Activated CD4-positive, alpha-beta memory T cell treated with anti-CD3 and anti-CD28 coated beads, Interleukin-2, amount 10 ng/mL, durations not matched to agents 7 days and 5 days (primary cell): Measurements from ENCODE around the gene LLGL2. TPM values are rescaled to one million over a fixed set of nuclear protein-coding genes. Genes with fewer than 3 reads are reported as not detected.

Experiments used
- CTCF ChIA-PET: fragments of 350-600 bp; sonication (Branson Sonifier 250); formaldehyde crosslinking; loops from one replicate; lab custom pipeline; 2021; ENCODE audit warnings: antibody characterized with exemption, inconsistent platforms; lab: Charles Lee
- POLR2A ChIA-PET: fragments of 350-600 bp; sonication (Branson Sonifier 250); formaldehyde crosslinking; loops from one replicate; lab custom pipeline; 2021; ENCODE audit warnings: antibody characterized with exemption; lab: Charles Lee
- DNase-seq: peaks from one replicate; pipeline ENCODE4 v3.0.0-alpha.2; 2020
- H3K27ac Mint-ChIP-seq: one replicate; pipeline ENCODE4 v1.8.0; 2021; ENCODE audit warnings: mild to moderate bottlenecking, mixed read lengths
- H3K27me3 Mint-ChIP-seq: one replicate; pipeline ENCODE4 v1.8.0; 2021; ENCODE audit warnings: mixed read lengths
- H3K36me3 Mint-ChIP-seq: one replicate; pipeline ENCODE4 v1.8.0; 2021; ENCODE audit warnings: low read depth, mixed read lengths
- H3K4me1 Mint-ChIP-seq: one replicate; pipeline ENCODE4 v1.8.0; 2021; ENCODE audit warnings: mixed read lengths
- H3K4me3 Mint-ChIP-seq: one replicate; pipeline ENCODE4 v1.8.0; 2021; ENCODE audit warnings: mild to moderate bottlenecking, mixed read lengths
- H3K9me3 Mint-ChIP-seq: one replicate; pipeline ENCODE4 v1.8.0; 2021; ENCODE audit warnings: mixed read lengths
- total RNA-seq, 2 experiments: library from RNA; stranded (reverse); gene quantifications; one replicate each; pipeline ENCODE4 v1.2.3, GENCODE V29; 2021

Gene LLGL2
- total RNA-seq, 2 experiments from 2014 or later = 25.9 to 27.8 TPM

- ChIA-PET CTCF (interaction anchor here (1.4 to 5.2 kb wide), 7 partner anchors 12 to 151 kb away, joined by 3 to 38 read pairs (median 8); partner anchors contain the start of gene SMIM5), POLR2A (no interaction called here)
- no peak for DNase-seq
- Mint-ChIP-seq H3K4me3 (no peak overlapping the region), H3K4me1 (peaks cover 8% of the 10 kb centered on the region), H3K9me3 (no peaks in the 10 kb centered on the region), H3K36me3 (no peaks in the 10 kb centered on the region), H3K27me3 (no peaks in the 10 kb centered on the region), H3K27ac (no peak overlapping the region)
Observed at GRCh38 chr17:75602644-75603043, 77.1 kb downstream of the LLGL2 start.

GRCh38 chr17:75603123-75603522 lies 77.6 kb downstream of the LLGL2 start:
- Mint-ChIP-seq H3K4me3 (no peak overlapping the region), H3K4me1 (peaks cover 10% of the 10 kb centered on the region), H3K36me3 (no peaks in the 10 kb centered on the region), H3K27ac (no peak overlapping the region), H3K27me3 (no peaks in the 10 kb centered on the region), H3K9me3 (no peaks in the 10 kb centered on the region)
- ChIA-PET POLR2A (no interaction called here), CTCF (interaction anchor here (1.5 to 5.2 kb wide), 3 partner anchors 12 to 150 kb away, joined by 3 to 38 read pairs (median 5); no protein-coding TSS in a partner anchor)
- DNase-seq = no peak

GRCh38 chr17:75604034-75604695 lies 78.7 kb downstream of the LLGL2 start:
- ChIA-PET CTCF (interaction anchor here (0.5 to 5.2 kb wide), 4 partner anchors 13 to 550 kb away, joined by 3 to 38 read pairs (median 4); no protein-coding TSS in a partner anchor), POLR2A (no interaction called here)
- H3K9me3 Mint-ChIP-seq = no peaks in the 10 kb centered on the region
- no peak for DNase-seq
- peaks cover 10% of the 10 kb centered on the region for H3K4me1 Mint-ChIP-seq
- H3K36me3 Mint-ChIP-seq = no peaks in the 10 kb centered on the region
- H3K27ac Mint-ChIP-seq = no peak overlapping the region
- no peaks in the 10 kb centered on the region for H3K27me3 Mint-ChIP-seq
- no peak overlapping the region for H3K4me3 Mint-ChIP-seq

- Mint-ChIP-seq H3K27ac (no peak overlapping the region), H3K36me3 (no peaks in the 10 kb centered on the region), H3K27me3 (no peaks in the 10 kb centered on the region), H3K4me1 (peaks cover 10% of the 10 kb centered on the region), H3K4me3 (no peak overlapping the region), H3K9me3 (no peaks in the 10 kb centered on the region)
- ChIA-PET POLR2A (no interaction called here), CTCF (no interaction called here)
- no peak for DNase-seq
Observed at GRCh38 chr17:75605790-75606189, 80.3 kb downstream of the LLGL2 start.

GRCh38 chr17:75607086-75607485 lies 81.6 kb downstream of the LLGL2 start:
- no peaks in the 10 kb centered on the region for H3K36me3 Mint-ChIP-seq
- H3K27ac Mint-ChIP-seq = no peak overlapping the region
- no peaks in the 10 kb centered on the region for H3K27me3 Mint-ChIP-seq
- POLR2A ChIA-PET = no interaction called here
- H3K4me3 Mint-ChIP-seq = no peak overlapping the region
- CTCF ChIA-PET = interaction anchor here (1.7 kb wide), 1 partner anchor 26 kb away, joined by 5 read pairs; the partner anchor contains the start of gene SMIM5
- H3K9me3 Mint-ChIP-seq = no peaks in the 10 kb centered on the region
- peaks cover 10% of the 10 kb centered on the region for H3K4me1 Mint-ChIP-seq
- DNase-seq = no peak

- Mint-ChIP-seq H3K4me3 (no peak overlapping the region), H3K27ac (no peak overlapping the region), H3K4me1 (peaks cover 7% of the 10 kb centered on the region), H3K27me3 (no peaks in the 10 kb centered on the region), H3K9me3 (no peaks in the 10 kb centered on the region), H3K36me3 (no peaks in the 10 kb centered on the region)
- DNase-seq = no peak
- ChIA-PET CTCF (interaction anchor here (3.0 to 3.3 kb wide), 2 partner anchors 10 to 23 kb away, joined by 10 to 27 read pairs; partner anchors contain the start of gene SMIM5), POLR2A (no interaction called here)
Observed at GRCh38 chr17:75610103-75610984, 84.8 kb downstream of the LLGL2 start.

- DNase-seq = no peak
- ChIA-PET CTCF (interaction anchor here (1.3 to 3.3 kb wide), 2 partner anchors 12 to 21 kb away, joined by 4 to 27 read pairs; no protein-coding TSS in a partner anchor), POLR2A (no interaction called here)
- Mint-ChIP-seq H3K9me3 (no peaks in the 10 kb centered on the region), H3K36me3 (no peaks in the 10 kb centered on the region), H3K27me3 (no peaks in the 10 kb centered on the region), H3K4me3 (no peak overlapping the region), H3K27ac (no peak overlapping the region), H3K4me1 (peaks cover 5% of the 10 kb centered on the region)
Observed at GRCh38 chr17:75611851-75612429, 86.4 kb downstream of the LLGL2 start.

- H3K4me1 Mint-ChIP-seq = no peaks in the 10 kb centered on the region
- no peaks in the 10 kb centered on the region for H3K9me3 Mint-ChIP-seq
- H3K27ac Mint-ChIP-seq = no peak overlapping the region
- no peak for DNase-seq
- no peaks in the 10 kb centered on the region for H3K36me3 Mint-ChIP-seq
- ChIA-PET CTCF (no interaction called here), POLR2A (no interaction called here)
- H3K27me3 Mint-ChIP-seq = no peaks in the 10 kb centered on the region
- no peak overlapping the region for H3K4me3 Mint-ChIP-seq
Observed at GRCh38 chr17:75612906-75613626, 87.6 kb downstream of the LLGL2 start.

- Mint-ChIP-seq H3K9me3 (no peaks in the 10 kb centered on the region), H3K27me3 (no peaks in the 10 kb centered on the region), H3K36me3 (no peaks in the 10 kb centered on the region), H3K27ac (no peak overlapping the region), H3K4me3 (no peak overlapping the region), H3K4me1 (no peaks in the 10 kb centered on the region)
- DNase-seq = no peak
- ChIA-PET POLR2A (no interaction called here), CTCF (interaction anchor here (1.5 kb wide), 1 partner anchor 19 kb away, joined by 3 read pairs; no protein-coding TSS in a partner anchor)
Observed at GRCh38 chr17:75614006-75614405, 88.5 kb downstream of the LLGL2 start.

- no peak for DNase-seq
- ChIA-PET CTCF (interaction anchor here (1.5 kb wide), 1 partner anchor 18 kb away, joined by 3 read pairs; no protein-coding TSS in a partner anchor), POLR2A (no interaction called here)
- Mint-ChIP-seq H3K36me3 (no peaks in the 10 kb centered on the region), H3K4me3 (no peak overlapping the region), H3K4me1 (no peaks in the 10 kb centered on the region), H3K9me3 (no peaks in the 10 kb centered on the region), H3K27ac (no peak overlapping the region), H3K27me3 (no peaks in the 10 kb centered on the region)
Observed at GRCh38 chr17:75614556-75615270, 89.2 kb downstream of the LLGL2 start.

- no peaks in the 10 kb centered on the region for H3K27me3 Mint-ChIP-seq
- no peak for DNase-seq
- no peak overlapping the region for H3K27ac Mint-ChIP-seq
- ChIA-PET POLR2A (no interaction called here), CTCF (interaction anchor here (1.5 kb wide), 1 partner anchor 17 kb away, joined by 3 read pairs; no protein-coding TSS in a partner anchor)
- no peak overlapping the region for H3K4me3 Mint-ChIP-seq
- H3K36me3 Mint-ChIP-seq = no peaks in the 10 kb centered on the region
- H3K9me3 Mint-ChIP-seq = no peaks in the 10 kb centered on the region
- no peaks in the 10 kb centered on the region for H3K4me1 Mint-ChIP-seq
Observed at GRCh38 chr17:75615301-75615700, 89.8 kb downstream of the LLGL2 start.
